Cardiac fibroblast (primary cell): ENCODE data around the gene LRP2.
"Not testable (repeated sequence)": the region's sequence is repeated elsewhere in the genome, so short reads cannot be mapped to it uniquely, and the experiment has no call there.

Source experiments
- DNase-seq, 2 donors: peaks; one replicate each; pipeline versions ENCODE4 v3.0.0 to v3.0.0-alpha.2; 2010; ENCODE audit warnings: low read depth in 2 of 2
- H3K4me3 ChIP-seq, 2 donors: replicated peaks in 1 of 2; 1 replicate in 1 of 2; 2 replicates in 1 of 2; pipeline ENCODE4 v1.5.1; 2011; ENCODE audit warnings: low read depth in 2 of 2, low read length in 2 of 2, mild to moderate bottlenecking in 2 of 2, moderate library complexity in 1 of 2
- TF ChIP-seq, protein P1 (sequence below): IDR thresholded peaks from one replicate; pipeline ENCODE4 v1.5.1; 2011; ENCODE audit warnings: low read depth, mild to moderate bottlenecking, low read length, inconsistent platforms

LRP2 gene

DNA sequence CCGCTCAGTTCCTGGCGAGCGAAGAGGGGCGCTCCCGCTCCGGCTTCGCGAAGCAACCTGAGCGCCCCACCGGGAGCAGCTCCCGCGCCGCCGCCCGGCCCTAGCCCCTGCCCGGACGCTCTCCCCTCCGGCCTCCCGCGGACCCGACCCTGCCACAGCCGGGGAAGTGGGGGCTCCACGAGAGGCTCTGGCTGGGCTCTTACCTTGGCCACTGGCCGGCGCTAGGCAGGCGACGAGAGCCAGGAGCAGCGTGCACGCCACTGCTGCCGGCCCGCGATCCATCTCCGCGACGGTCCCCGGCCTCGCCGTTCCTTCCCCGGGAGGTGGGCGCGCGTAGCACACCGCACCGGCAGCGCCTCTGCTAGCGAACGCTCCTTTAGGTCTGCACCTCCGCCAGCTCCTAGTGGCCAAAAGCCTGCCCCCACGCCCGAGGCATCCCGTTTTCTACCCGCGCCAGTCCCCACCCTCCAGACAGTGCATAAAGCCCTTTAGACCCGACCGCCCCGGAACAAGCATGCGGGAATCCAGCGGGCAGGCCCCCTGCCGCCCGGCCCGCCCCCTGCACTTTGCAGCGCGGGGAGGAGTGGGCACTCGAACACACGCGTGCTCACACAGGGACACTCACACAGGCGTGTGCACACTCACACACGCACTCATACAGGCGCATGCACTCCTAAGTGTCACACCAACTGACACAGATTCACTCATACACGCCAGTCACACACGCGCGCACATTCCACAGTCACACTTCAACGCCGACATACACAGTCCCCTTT lies at the start of gene LRP2:
LRP2 (minus strand) TSS at position 417 of the 776 bp plus-strand sequence; CDS start at position 282, 135 bp downstream.
- peak within 1 kb of the TSS; percentile 21 to 32 for H3K4me3 ChIP-seq
- TF ChIP-seq, protein P1, sequence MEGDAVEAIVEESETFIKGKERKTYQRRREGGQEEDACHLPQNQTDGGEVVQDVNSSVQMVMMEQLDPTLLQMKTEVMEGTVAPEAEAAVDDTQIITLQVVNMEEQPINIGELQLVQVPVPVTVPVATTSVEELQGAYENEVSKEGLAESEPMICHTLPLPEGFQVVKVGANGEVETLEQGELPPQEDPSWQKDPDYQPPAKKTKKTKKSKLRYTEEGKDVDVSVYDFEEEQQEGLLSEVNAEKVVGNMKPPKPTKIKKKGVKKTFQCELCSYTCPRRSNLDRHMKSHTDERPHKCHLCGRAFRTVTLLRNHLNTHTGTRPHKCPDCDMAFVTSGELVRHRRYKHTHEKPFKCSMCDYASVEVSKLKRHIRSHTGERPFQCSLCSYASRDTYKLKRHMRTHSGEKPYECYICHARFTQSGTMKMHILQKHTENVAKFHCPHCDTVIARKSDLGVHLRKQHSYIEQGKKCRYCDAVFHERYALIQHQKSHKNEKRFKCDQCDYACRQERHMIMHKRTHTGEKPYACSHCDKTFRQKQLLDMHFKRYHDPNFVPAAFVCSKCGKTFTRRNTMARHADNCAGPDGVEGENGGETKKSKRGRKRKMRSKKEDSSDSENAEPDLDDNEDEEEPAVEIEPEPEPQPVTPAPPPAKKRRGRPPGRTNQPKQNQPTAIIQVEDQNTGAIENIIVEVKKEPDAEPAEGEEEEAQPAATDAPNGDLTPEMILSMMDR = no peak
- peak in 1 of 2 donors; percentile 4 for DNase-seq

DNA sequence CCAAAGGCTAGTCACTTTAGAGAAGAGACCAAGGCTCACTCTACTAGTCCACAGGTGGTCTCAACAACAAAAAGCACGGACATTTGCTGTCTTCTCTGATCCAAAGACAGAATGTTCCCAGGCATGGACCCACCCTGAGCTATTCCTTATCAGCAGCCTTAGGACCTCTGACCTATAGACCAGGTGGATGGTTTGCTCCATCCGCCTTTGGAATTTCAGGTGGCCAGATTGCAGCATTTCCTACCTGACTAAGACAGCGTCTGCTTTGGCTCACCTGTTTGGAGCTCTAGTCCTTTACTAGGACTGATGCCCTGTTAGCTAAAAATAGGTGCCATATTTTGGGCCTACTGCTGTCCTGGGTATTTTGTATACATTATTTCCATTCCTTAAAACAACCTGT lies 44.6 kb upstream of the LRP2 start:
- TF ChIP-seq, protein P1 = no peak
- H3K4me3 ChIP-seq = no peak overlapping the region
- DNase-seq = no peak

DNA sequence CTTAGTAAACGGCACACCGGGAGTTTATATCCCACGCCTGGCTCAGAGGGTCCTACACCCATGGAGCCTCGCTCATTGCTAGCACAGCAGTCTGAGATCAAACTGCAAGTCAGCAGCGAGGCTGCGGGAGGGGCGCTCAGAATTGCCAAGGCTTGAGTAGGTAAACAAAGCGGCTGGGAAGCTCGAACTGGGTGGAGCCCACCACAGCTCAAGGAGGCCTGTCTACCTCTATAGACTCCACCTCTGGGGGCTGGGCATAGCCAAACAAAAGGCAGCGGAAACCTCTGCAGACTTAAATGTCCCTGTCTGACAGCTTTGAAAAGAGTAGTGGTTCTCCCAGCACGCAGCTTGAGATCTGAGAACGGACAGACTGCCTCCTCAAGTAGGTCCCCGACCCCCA lies 37.2 kb upstream of the LRP2 start:
- not testable (repeated sequence) for DNase-seq

DNA sequence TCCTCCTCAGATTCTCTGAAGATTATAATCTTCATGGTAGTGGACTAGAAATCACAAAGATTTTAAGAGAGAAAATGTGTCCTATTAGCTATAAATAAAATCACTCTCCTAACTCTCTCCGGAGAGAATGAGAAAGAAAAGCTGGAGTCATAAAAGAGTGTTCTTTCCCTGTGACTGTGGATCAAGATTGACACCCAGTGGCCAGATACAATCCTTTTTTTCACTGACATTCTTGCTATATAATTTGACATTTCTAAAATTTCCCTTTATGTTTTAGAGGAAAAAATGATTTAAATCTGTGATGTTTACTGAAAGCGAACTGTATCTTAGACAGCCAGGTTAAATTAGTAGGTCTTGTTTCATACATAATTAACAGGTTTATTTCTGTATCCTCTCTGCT lies 35.4 kb upstream of the LRP2 start:
- TF ChIP-seq, protein P1 = no peak
- peak; percentile 8 to 10 for DNase-seq
- H3K4me3 ChIP-seq = no peak overlapping the region

More for the DNA sequence above, 37.2 kb upstream of the LRP2 start:
- H3K4me3 ChIP-seq = not testable (repeated sequence)

DNA sequence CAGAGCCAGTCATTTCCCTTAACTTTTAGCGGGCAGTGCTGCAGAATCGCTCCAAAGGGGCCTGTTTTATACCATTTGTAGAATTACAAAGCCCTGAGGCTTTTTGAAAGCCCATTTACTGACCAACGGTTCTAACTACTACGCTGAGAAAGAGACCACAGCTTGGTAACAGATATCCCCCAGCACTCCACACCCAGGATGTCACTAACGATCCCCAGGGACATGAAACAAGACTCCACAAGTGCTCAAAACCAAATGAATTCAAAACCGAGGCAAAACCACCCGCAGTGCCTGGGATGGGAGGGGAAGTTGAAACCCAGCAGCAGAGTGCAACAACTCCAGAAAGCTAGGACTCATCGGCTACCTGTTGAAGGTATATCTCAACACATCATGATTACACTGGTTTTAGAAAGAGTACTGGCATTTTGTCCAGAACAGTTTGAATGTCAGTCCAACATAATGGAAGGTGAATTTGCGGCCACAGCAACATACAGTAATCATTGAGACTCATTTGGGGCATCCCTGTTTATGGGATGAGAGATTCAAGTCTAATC lies 33.6 kb upstream of the LRP2 start:
- no peak overlapping the region for H3K4me3 ChIP-seq
- TF ChIP-seq, protein P1 = no peak
- no peak for DNase-seq

DNA sequence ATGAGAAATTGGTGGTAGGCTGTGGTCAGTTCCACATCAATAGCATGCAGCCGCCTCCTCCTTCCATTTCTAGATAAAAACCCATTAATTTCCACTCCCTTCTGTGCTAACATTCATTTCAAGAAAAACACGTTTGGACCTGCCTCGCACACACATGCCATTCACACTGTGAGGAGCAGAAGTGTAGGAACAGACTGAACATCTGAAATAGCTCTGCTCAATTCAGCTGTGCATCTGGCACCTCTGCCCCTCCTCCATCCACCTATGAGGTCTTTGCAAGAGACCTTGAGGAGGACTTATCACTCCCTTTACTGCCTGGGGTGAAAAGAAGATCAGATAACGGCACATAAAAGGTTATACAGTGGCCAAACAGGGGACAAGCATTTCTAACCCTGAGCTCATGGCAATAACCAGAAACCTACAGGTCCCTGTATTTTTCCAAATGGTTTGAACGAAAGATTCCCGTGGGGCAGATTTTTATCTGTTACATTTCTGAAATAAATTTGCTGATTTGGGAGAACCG lies 30.8 kb upstream of the LRP2 start:
- TF ChIP-seq, protein P1 = no peak
- DNase-seq = no peak
- no peak overlapping the region for H3K4me3 ChIP-seq

DNA sequence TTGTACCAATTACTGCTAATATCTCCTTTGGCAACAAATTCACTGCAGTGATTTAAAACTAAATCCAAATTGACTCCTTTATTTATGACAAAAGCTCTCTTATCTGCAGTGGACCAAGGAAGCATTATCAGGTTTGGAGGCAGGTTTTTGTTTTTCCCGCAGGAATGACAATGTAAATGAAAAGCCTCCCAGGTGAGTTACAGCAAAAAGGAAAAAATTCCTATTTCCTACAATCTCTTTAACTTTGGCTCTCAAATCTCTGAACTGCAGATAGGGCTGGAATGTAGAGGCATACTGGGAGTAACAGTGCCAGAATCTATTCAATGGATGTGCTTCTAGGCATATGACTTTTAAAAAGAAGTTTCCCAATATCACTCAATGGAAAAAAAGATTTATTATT lies 28.9 kb upstream of the LRP2 start:
- DNase-seq = no peak
- H3K4me3 ChIP-seq = no peak overlapping the region
- TF ChIP-seq, protein P1 = no peak
